ENCODE measurements around the gene ELFN2. TPM values are rescaled to one million over a fixed set of nuclear protein-coding genes. Genes with fewer than 3 reads are reported as not detected.

Gene ELFN2
- total RNA-seq, 1 donor from 2014 or later: 0.09 TPM

DNA sequence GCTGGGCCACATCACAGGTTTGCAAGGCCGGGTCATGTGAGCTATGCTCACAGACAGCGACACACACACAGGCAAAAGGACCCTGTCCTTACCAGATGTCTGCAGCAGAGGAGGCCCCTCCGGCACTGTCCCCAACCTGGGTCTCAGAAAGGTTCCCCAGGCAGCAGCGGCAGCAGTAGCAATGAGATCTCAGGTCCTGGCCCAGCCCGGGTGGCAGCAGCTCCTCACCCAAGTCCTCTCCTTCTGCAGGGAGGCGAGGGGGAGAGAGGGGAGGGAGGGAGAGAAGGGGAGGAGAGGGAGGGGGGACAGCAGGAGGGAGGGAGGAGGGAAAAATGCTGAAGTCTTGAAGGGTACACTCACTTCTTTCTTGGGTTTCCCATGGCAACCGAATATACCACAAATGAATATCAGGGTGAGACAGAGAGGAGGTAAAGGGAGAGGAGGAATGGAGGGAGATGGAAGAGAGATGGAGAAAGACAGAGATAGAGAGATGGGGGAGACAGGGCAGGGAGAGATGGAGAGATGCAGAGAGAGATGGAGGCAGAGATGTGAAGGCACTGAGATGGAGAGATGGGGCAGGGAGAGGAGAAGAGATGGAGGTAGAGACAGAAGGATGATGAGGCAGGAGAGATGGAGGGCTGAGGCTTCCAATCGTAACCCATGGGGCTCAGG lies 9.5 kb downstream of the ELFN2 start:
- H3K4me1 Mint-ChIP-seq: peaks cover 31% of the 10 kb centered on the region
- H3K27me3 Mint-ChIP-seq: peaks cover 69% of the 10 kb centered on the region
- H3K27ac Mint-ChIP-seq: no peak overlapping the region
- no peaks in the 10 kb centered on the region for H3K36me3 Mint-ChIP-seq (ENCODE audit: low read depth)
- H3K9me3 Mint-ChIP-seq: no peaks in the 10 kb centered on the region
- intact Hi-C loops (cut with micrococcal nuclease): loop anchor here (5.0 kb wide), 1 partner anchor 39 kb away; no protein-coding TSS in a partner anchor
- DNase-seq: no peak
- no peak overlapping the region for H3K4me3 Mint-ChIP-seq

DNA sequence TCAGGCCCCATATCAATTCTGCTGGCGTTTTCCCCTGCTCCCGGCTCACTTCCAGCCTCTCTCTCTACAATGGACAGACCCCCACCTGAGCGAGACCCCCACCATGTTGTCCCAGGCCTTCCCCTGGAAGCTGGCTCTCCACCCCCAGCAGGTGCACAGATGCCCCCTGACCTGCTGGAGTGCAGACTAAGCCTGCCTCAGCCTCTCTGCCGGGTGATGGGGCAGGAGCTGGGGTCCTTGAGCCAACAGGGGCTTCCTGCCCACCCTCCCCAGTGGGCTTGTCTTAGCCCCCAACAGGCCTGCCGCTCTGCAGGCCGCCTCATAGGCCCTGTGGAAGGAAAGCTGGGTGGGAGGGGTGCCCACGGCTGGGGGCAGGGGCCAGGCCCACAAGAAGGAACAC lies 10.0 kb downstream of the ELFN2 start:
- intact Hi-C loops (cut with micrococcal nuclease): loop anchor here (5.0 kb wide), 1 partner anchor 40 kb away; no protein-coding TSS in a partner anchor
- H3K9me3 Mint-ChIP-seq: no peaks in the 10 kb centered on the region
- H3K27ac Mint-ChIP-seq: no peak overlapping the region
- H3K36me3 Mint-ChIP-seq (ENCODE audit: low read depth): no peaks in the 10 kb centered on the region
- H3K4me1 Mint-ChIP-seq: peaks cover 32% of the 10 kb centered on the region
- peaks cover 69% of the 10 kb centered on the region for H3K27me3 Mint-ChIP-seq
- H3K4me3 Mint-ChIP-seq: peak overlapping the region; percentile 65
- no peak for DNase-seq

DNA sequence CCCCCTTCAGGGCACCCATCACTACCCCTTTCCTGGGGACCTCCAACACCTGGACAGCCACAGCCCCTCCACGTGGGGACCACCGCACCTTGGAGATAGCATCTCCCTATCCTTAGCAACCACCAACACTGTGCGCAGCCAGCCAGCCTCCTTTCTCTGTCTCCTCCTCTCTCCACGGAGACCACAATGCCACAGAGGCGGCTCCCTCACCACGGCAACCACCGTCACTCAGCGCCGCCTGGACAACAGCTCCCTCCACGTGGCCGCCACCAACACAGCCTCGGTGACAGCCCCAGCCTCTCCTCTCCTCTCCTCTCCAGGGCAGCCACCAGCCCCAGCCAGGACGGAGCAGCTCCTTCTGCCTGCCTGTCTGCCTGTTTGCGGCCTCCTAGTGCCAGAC lies 10.5 kb downstream of the ELFN2 start:
- Mint-ChIP-seq H3K27ac (peak overlapping the region; percentile 21), H3K36me3 (ENCODE audit: low read depth) (no peaks in the 10 kb centered on the region), H3K9me3 (no peaks in the 10 kb centered on the region), H3K4me3 (peak overlapping the region; percentile 65), H3K4me1 (peaks cover 30% of the 10 kb centered on the region), H3K27me3 (peaks cover 67% of the 10 kb centered on the region)
- intact Hi-C loops (cut with micrococcal nuclease): loop anchor here (5.0 kb wide), 1 partner anchor 40 kb away; no protein-coding TSS in a partner anchor
- peak; percentile 89 for DNase-seq

DNA sequence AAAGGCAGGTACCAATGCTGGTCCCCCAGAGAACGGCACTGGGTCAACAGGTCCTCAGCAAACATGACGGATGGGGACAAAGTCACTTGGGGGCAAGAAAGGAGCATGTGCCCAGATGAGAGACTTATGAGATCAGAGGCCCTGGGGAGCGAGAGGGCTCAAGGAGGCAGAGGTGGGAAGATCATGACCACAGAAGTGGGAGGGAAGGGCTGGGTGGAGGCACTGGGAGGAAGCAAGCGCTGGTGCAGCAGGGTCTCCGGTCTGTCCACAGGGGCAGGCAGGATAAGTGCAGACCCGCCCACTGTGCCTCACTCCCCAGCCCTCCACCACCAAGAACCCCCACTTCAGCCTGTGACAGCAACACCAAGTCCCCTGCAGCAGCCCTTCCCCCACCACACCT lies 10.9 kb downstream of the ELFN2 start:
- peaks cover 30% of the 10 kb centered on the region for H3K4me1 Mint-ChIP-seq
- DNase-seq: peak; percentile 64
- no peaks in the 10 kb centered on the region for H3K36me3 Mint-ChIP-seq (ENCODE audit: low read depth)
- H3K27me3 Mint-ChIP-seq: peaks cover 62% of the 10 kb centered on the region
- peak overlapping the region; percentile 65 for H3K4me3 Mint-ChIP-seq
- intact Hi-C loops (cut with micrococcal nuclease): loop anchor here (5.0 kb wide), 1 partner anchor 41 kb away; no protein-coding TSS in a partner anchor
- no peak overlapping the region for H3K27ac Mint-ChIP-seq
- no peaks in the 10 kb centered on the region for H3K9me3 Mint-ChIP-seq

DNA sequence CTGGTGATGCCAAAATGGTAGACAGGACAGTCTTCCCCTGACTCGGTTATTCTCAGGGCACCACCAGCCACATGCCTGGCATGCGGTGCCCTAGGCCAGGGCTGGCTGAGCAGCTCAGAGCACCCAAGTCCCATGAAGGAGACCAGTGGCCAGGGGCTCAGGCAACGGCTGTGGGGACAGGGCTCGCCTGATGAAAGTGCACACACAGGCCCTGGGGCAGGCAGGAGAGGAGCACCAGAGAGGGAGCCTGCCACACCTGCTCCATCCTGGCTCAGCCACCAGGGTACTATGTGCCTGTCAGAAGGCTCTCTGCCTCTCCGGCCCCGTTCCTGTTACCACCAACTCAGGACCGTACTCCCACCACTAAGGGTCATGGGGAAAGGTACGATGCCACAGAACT lies 12.1 kb downstream of the ELFN2 start:
- Mint-ChIP-seq H3K9me3 (no peaks in the 10 kb centered on the region), H3K4me3 (no peak overlapping the region), H3K27ac (no peak overlapping the region), H3K36me3 (ENCODE audit: low read depth) (no peaks in the 10 kb centered on the region), H3K4me1 (peaks cover 30% of the 10 kb centered on the region), H3K27me3 (peaks cover 51% of the 10 kb centered on the region)
- intact Hi-C loops (cut with micrococcal nuclease): loop anchor here (5.0 kb wide), 1 partner anchor 42 kb away; no protein-coding TSS in a partner anchor
- DNase-seq: no peak

DNA sequence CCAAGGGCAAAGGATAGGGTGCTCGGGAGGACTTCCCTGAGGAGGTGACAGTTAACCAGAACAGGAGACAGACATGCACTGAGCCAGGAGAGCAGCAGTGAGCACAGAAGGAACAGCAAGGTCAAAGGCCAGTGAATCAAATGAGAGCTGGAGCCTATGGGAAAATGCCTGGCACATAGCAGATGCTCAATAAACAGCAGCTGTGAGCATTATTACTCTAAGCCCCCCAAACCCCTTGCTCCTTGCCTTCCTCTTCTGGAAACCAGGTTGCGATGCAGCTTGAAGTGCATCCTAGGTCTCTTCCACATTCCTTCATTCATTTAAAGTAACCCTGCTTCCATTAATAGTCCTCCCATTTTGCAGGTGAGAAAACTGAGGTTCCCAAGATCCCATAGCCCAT lies 13.0 kb downstream of the ELFN2 start:
- intact Hi-C loops (cut with micrococcal nuclease): no loop called here
- H3K9me3 Mint-ChIP-seq: no peaks in the 10 kb centered on the region

DNA sequence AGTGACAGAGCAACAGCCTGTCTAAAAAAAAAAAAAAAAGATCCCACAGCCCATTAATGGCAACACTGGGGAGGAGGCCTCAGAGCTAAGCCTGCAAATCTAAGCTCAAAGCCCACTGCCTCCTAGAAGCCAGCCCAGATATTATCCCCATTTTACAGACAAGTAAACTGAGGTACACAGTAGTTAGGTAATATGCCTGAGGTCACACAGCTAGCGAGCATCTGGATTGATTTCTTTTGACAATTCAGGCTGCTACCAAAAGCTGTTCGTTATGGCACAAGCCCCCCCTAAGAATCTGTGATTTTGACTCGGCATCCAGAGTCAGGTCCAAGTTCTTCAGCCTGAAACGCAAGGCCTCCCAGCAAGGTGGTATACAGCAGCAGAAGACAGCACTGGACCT lies 13.7 kb downstream of the ELFN2 start:
- intact Hi-C loops (cut with micrococcal nuclease): no loop called here
- no peak overlapping the region for H3K4me3 Mint-ChIP-seq
- no peaks in the 10 kb centered on the region for H3K9me3 Mint-ChIP-seq
- no peaks in the 10 kb centered on the region for H3K36me3 Mint-ChIP-seq (ENCODE audit: low read depth)
- no peak for DNase-seq
- H3K27ac Mint-ChIP-seq: no peak overlapping the region
- H3K27me3 Mint-ChIP-seq: peaks cover 39% of the 10 kb centered on the region
- H3K4me1 Mint-ChIP-seq: peaks cover 23% of the 10 kb centered on the region

More for the DNA sequence above, 13.0 kb downstream of the ELFN2 start:
- no peak for DNase-seq
- Mint-ChIP-seq H3K36me3 (ENCODE audit: low read depth) (no peaks in the 10 kb centered on the region), H3K27ac (peak overlapping the region; percentile 54), H3K27me3 (peaks cover 46% of the 10 kb centered on the region), H3K4me3 (no peak overlapping the region), H3K4me1 (peaks cover 26% of the 10 kb centered on the region)

DNA sequence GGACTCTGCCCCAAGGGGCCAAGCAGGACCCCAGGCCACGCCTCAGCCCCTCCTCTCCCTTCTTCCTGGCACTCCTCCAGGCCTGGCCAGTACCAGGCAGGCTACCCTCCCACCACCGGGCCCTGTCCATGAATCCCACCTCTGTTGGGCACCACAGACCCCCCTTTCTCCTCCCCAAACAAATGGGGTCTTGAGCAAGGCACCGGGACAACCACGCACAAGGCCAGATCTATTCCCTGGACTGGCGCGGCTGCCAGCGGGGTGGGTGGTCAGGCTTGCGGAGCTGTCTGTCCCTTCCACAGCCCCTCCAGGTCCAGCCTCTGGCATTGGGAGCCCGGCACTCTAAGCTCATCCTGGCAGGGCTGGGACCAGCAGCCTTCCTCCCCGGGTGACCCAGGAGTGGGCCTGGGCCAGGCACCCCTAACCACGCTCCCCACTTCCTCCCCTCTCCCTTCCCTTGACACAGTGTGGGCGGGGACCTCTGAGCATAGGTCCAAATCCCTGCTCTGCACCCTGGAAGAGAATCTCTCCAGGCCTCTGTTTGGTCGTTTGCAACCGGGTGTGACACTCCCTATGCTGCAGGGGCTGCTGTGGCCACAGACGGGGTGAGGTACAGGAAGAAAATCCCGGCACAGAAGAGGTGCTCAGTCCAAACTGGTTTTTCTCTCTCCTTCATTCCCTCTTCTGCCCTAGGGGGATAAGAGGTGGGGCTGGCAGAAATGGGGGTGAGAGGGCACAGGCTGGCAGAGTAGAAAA lies 14.6 kb downstream of the ELFN2 start:
- intact Hi-C loops (cut with micrococcal nuclease): no loop called here

DNA sequence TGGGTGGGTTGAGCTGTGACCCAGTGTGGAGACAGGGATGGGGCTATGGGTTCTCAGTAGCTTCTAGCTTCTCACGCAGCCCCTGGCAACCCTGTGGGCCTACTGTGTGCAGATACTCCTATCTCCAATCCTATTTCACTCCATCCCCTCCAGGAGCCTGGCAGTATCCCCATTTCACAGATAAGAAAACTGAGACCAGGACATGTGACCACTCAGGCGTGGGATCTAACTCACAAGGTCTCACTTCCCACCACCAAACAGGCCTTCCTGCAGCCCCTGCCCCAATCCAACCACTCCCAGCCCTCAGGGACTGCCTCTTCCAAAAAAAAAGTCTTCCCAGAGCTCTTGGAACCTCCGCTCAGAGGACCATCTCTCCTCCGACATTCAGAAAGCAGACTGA lies 15.6 kb downstream of the ELFN2 start:
- intact Hi-C loops (cut with micrococcal nuclease): no loop called here
- no peaks in the 10 kb centered on the region for H3K9me3 Mint-ChIP-seq
- no peaks in the 10 kb centered on the region for H3K36me3 Mint-ChIP-seq (ENCODE audit: low read depth)
- H3K27ac Mint-ChIP-seq: no peak overlapping the region
- H3K27me3 Mint-ChIP-seq: peaks cover 22% of the 10 kb centered on the region
- no peak overlapping the region for H3K4me3 Mint-ChIP-seq
- no peak for DNase-seq
- peaks cover 16% of the 10 kb centered on the region for H3K4me1 Mint-ChIP-seq

More for the DNA sequence above, 14.6 kb downstream of the ELFN2 start:
- Mint-ChIP-seq H3K4me3 (no peak overlapping the region), H3K9me3 (no peaks in the 10 kb centered on the region), H3K27me3 (peaks cover 31% of the 10 kb centered on the region), H3K36me3 (ENCODE audit: low read depth) (no peaks in the 10 kb centered on the region), H3K4me1 (peaks cover 21% of the 10 kb centered on the region), H3K27ac (no peak overlapping the region)
- DNase-seq: no peak

DNA sequence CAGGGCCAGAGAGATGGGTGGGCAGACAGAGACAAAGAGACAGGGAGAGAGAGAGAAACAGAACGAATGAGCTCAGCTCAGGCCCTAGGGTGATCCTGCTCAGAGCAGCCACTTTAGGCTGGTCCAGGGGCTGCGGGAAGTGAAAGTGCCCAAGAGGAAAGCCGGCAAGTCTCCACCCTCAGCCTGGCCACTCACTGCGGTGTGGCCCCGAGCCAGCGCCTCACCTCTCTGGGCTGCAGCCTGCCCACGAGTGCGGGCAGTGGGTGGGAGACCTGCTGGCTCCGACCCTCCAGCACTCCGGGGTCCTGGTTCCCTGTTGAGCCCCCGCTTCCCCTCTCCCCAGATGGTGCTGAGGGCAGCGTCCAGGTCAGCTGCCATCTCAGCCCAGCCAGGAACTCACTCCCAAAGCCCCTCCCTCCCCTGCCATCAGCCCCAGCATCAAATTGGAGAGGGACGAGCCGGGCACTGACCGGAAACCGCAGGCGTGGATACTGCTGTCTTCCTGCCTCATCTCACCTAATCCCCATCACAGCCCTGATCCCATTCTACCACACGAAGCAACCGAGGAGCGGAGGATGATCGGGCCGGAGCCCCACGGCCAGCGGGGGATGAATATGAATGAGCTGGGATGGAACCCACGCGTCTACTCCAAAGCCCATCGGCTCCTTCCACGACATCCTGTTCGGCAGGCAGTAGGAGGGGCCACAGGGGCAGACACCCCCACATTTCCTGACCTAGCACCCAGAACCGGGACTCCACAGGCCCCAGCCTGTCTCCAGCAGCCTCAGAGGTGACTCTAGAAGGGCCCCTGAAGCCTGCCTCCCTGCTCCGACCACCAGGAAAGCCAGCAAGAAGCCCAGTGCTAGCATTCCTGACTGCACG lies 16.9 kb downstream of the ELFN2 start:
- H3K27ac Mint-ChIP-seq: no peak overlapping the region
- intact Hi-C loops (cut with micrococcal nuclease): no loop called here
- peaks cover 16% of the 10 kb centered on the region for H3K27me3 Mint-ChIP-seq
- no peaks in the 10 kb centered on the region for H3K36me3 Mint-ChIP-seq (ENCODE audit: low read depth)
- H3K4me1 Mint-ChIP-seq: peaks cover 8% of the 10 kb centered on the region
- no peaks in the 10 kb centered on the region for H3K9me3 Mint-ChIP-seq
- DNase-seq: no peak
- no peak overlapping the region for H3K4me3 Mint-ChIP-seq

DNA sequence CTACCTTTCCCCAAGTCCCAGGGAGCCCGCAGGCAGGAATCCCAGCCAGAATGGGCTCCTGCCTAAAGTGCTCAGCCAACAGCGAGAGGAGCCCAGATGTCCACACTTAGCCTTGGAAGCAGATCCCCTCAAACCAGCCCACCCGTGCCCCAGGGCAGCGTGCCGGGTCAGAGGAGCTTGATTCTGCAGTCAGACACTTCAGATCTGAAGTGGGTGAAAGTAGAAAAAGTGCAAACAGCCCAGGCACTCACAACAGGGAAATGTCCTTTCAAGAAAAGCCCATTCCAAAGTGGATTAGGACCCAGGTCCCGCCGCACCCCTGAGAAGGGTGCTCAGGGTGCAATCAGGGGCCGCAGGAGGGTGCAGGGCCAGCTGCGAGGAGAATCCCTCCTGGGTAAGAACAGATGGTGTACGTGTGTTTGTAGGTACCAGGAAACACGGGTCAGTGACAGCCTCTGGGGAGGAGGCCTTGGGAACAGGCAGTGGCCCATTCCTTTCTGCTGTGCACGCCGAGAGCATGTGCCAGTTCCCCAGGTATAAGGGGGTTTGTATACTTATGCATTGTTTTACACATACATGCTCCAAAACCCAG lies 17.7 kb downstream of the ELFN2 start:
- intact Hi-C loops (cut with micrococcal nuclease): no loop called here
- Mint-ChIP-seq H3K4me1 (peaks cover 8% of the 10 kb centered on the region), H3K27ac (no peak overlapping the region), H3K9me3 (no peaks in the 10 kb centered on the region), H3K36me3 (ENCODE audit: low read depth) (no peaks in the 10 kb centered on the region), H3K4me3 (no peak overlapping the region), H3K27me3 (peaks cover 9% of the 10 kb centered on the region)
- no peak for DNase-seq

DNA sequence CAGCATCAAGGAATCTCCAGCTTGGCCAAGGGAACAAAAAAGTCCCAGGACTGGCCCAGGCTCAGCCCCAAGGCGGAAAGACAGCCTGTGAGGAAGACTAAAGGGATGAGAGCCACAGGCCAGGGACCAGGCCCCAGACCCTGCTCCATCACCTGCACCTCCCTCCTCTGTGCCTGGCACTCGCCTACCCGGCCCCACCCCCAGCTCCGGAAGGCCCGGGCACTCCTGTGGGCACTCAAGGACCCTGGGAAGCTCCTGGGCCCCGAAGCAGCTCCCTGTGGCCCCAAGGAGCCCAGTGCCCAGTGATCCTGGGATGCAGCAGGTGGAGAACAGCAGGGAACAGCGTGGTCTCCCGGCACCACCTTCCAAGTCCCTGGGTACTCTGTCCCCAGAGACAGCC lies 18.2 kb downstream of the ELFN2 start:
- no peak for DNase-seq
- H3K4me1 Mint-ChIP-seq: peaks cover 8% of the 10 kb centered on the region
- H3K9me3 Mint-ChIP-seq: no peaks in the 10 kb centered on the region
- H3K36me3 Mint-ChIP-seq (ENCODE audit: low read depth): no peaks in the 10 kb centered on the region
- no peak overlapping the region for H3K4me3 Mint-ChIP-seq
- no peak overlapping the region for H3K27ac Mint-ChIP-seq
- intact Hi-C loops (cut with micrococcal nuclease): no loop called here
- H3K27me3 Mint-ChIP-seq: peaks cover 5% of the 10 kb centered on the region

DNA sequence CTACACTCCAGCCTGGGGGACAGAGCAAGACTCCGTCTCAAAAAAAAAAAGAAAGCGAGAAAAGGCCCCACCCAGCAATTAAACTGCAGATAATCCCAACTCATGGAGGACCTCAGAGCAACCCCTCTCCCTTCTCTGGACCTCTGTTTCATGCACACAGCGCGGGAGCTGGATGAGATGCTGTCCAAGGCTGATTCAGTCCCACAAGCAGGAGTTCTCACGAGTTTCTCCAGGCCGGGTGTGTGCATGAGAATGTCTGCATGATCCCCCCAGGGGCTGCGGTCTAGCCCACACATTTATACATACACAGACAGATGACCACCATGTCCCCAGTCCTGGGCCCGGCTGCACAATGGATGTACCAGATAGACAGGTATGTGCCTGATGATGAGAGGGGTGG lies 19.4 kb downstream of the ELFN2 start:
- no peak for DNase-seq
- H3K27ac Mint-ChIP-seq: no peak overlapping the region
- intact Hi-C loops (cut with micrococcal nuclease): no loop called here
- H3K4me3 Mint-ChIP-seq: no peak overlapping the region
- H3K4me1 Mint-ChIP-seq: peaks cover 5% of the 10 kb centered on the region
- H3K36me3 Mint-ChIP-seq (ENCODE audit: low read depth): no peaks in the 10 kb centered on the region
- H3K9me3 Mint-ChIP-seq: no peaks in the 10 kb centered on the region
- no peaks in the 10 kb centered on the region for H3K27me3 Mint-ChIP-seq

Measured in activated CD4-positive, alpha-beta T cell treated with anti-CD3 and anti-CD28 coated beads, Interleukin-2, amount 10 ng/mL, durations not matched to agents 24 days and 14 days (primary cell).